ENCODE results near the gene AKAP6. TPM values are rescaled to one million over a fixed set of nuclear protein-coding genes. Genes with fewer than 3 reads are reported as not detected.

The AKAP6 gene
- total RNA-seq, 2 experiments from 2014 or later: 0.13 to 0.72 TPM

- H3K4me2 ChIP-seq (ENCODE audit: low read length): no peak overlapping the region
Observed at GRCh38 chr14:32706721-32707519, 377.8 kb downstream of the AKAP6 start.

GRCh38 chr14:32707742-32708500 is 378.8 kb downstream of the AKAP6 start:
- no peak for DNase-seq (ENCODE audit: low spot score)
- TF ChIP-seq, protein P1, sequence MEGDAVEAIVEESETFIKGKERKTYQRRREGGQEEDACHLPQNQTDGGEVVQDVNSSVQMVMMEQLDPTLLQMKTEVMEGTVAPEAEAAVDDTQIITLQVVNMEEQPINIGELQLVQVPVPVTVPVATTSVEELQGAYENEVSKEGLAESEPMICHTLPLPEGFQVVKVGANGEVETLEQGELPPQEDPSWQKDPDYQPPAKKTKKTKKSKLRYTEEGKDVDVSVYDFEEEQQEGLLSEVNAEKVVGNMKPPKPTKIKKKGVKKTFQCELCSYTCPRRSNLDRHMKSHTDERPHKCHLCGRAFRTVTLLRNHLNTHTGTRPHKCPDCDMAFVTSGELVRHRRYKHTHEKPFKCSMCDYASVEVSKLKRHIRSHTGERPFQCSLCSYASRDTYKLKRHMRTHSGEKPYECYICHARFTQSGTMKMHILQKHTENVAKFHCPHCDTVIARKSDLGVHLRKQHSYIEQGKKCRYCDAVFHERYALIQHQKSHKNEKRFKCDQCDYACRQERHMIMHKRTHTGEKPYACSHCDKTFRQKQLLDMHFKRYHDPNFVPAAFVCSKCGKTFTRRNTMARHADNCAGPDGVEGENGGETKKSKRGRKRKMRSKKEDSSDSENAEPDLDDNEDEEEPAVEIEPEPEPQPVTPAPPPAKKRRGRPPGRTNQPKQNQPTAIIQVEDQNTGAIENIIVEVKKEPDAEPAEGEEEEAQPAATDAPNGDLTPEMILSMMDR (conservative IDR thresholded peaks at IDR 0.05; ENCODE audit: low read length): no peak
- no peak for TF ChIP-seq EZH2phosphoT487 (IDR thresholded peaks at IDR 0.05; ENCODE audit: borderline replicate concordance, low read depth, low read length)
- CTCF ChIA-PET (ENCODE audit: unreplicated experiment): no interaction called here
- H3K27ac ChIP-seq (ENCODE audit: low read depth, low read length, poor library complexity, severe bottlenecking): no peak overlapping the region
- H3K36me3 ChIP-seq (ENCODE audit: insufficient read depth, low read length): no peaks in the 10 kb centered on the region
- H3K4me1 ChIP-seq (ENCODE audit: insufficient read depth, low read length, poor library complexity, severe bottlenecking): peaks cover 7% of the 10 kb centered on the region
- no TSS peak for BruUV-seq (replicated peaks)
- intact Hi-C loops (cut with micrococcal nuclease; ENCODE audit: unreplicated experiment): no loop called here
- no peaks in the 10 kb centered on the region for H3K9me2 ChIP-seq (ENCODE audit: insufficient read depth, low read length)
- H3K4me2 ChIP-seq (ENCODE audit: low read length): no peak overlapping the region
- H3K9me3 ChIP-seq (ENCODE audit: low read length): no peaks in the 10 kb centered on the region
- POLR2A ChIA-PET: no interaction called here
- H3K79me2 ChIP-seq (ENCODE audit: insufficient read depth, low read depth, low read length): no peaks in the 10 kb centered on the region
- H4K20me1 ChIP-seq (ENCODE audit: insufficient read depth, low read length): no peaks in the 10 kb centered on the region
- H3K4me3 ChIP-seq (ENCODE audit: low read depth, low read length, poor library complexity, severe bottlenecking): no peak overlapping the region
- no peak overlapping the region for H2AFZ ChIP-seq (ENCODE audit: low read length)

More at GRCh38 chr14:32706721-32707519, 377.8 kb downstream of the AKAP6 start:
- no peak for DNase-seq (ENCODE audit: low spot score)
- Histone ChIP-seq H3K79me2 (ENCODE audit: insufficient read depth, low read depth, low read length) (no peaks in the 10 kb centered on the region), H3K27ac (ENCODE audit: low read depth, low read length, poor library complexity, severe bottlenecking) (no peak overlapping the region), H4K20me1 (ENCODE audit: insufficient read depth, low read length) (no peaks in the 10 kb centered on the region), H2AFZ (ENCODE audit: low read length) (no peak overlapping the region), H3K9me2 (ENCODE audit: insufficient read depth, low read length) (no peaks in the 10 kb centered on the region), H3K36me3 (ENCODE audit: insufficient read depth, low read length) (no peaks in the 10 kb centered on the region), H3K9me3 (ENCODE audit: low read length) (no peaks in the 10 kb centered on the region), H3K4me1 (ENCODE audit: insufficient read depth, low read length, poor library complexity, severe bottlenecking) (peaks cover 14% of the 10 kb centered on the region), H3K4me3 (ENCODE audit: low read depth, low read length, poor library complexity, severe bottlenecking) (no peak overlapping the region)
- no peak for TF ChIP-seq EZH2phosphoT487 (IDR thresholded peaks at IDR 0.05; ENCODE audit: borderline replicate concordance, low read depth, low read length)
- no TSS peak for BruUV-seq (replicated peaks)
- ChIA-PET POLR2A (no interaction called here), CTCF (ENCODE audit: unreplicated experiment) (no interaction called here)
- intact Hi-C loops (cut with micrococcal nuclease; ENCODE audit: unreplicated experiment): no loop called here

GRCh38 chr14:32709027-32709426 is 379.9 kb downstream of the AKAP6 start:
- Histone ChIP-seq H3K4me1 (ENCODE audit: insufficient read depth, low read length, poor library complexity, severe bottlenecking) (no peaks in the 10 kb centered on the region), H3K36me3 (ENCODE audit: insufficient read depth, low read length) (no peaks in the 10 kb centered on the region), H3K79me2 (ENCODE audit: insufficient read depth, low read depth, low read length) (no peaks in the 10 kb centered on the region), H3K27ac (ENCODE audit: low read depth, low read length, poor library complexity, severe bottlenecking) (no peak overlapping the region), H3K9me3 (ENCODE audit: low read length) (no peaks in the 10 kb centered on the region), H3K4me2 (ENCODE audit: low read length) (no peak overlapping the region), H3K4me3 (ENCODE audit: low read depth, low read length, poor library complexity, severe bottlenecking) (no peak overlapping the region), H3K9me2 (ENCODE audit: insufficient read depth, low read length) (no peaks in the 10 kb centered on the region), H4K20me1 (ENCODE audit: insufficient read depth, low read length) (no peaks in the 10 kb centered on the region), H2AFZ (ENCODE audit: low read length) (no peak overlapping the region)
- POLR2A ChIA-PET: interaction anchor here (0.6 to 0.7 kb wide), 2 partner anchors 394 to 1093 kb away, joined by 3 to 5 read pairs; no protein-coding TSS in a partner anchor
- no peak for DNase-seq (ENCODE audit: low spot score)
- TF ChIP-seq, protein P1 (conservative IDR thresholded peaks at IDR 0.05; ENCODE audit: low read length): no peak
- no peak for TF ChIP-seq EZH2phosphoT487 (IDR thresholded peaks at IDR 0.05; ENCODE audit: borderline replicate concordance, low read depth, low read length)
- no TSS peak for BruUV-seq (replicated peaks)
- intact Hi-C loops (cut with micrococcal nuclease; ENCODE audit: unreplicated experiment): no loop called here
- CTCF ChIA-PET (ENCODE audit: unreplicated experiment): no interaction called here

All from OCI-LY7 (cell line).